Gastroesophageal sphincter (tissue), 4 donors: ENCODE data around the gene ACAP1. TPM values are rescaled to one million over a fixed set of nuclear protein-coding genes. Genes with fewer than 3 reads are reported as not detected.

Source experiments
- ATAC-seq: fragments of 150-250 bp; one replicate; pipeline ENCODE4 v1.9.1; 2016; ENCODE audit warnings: mild to moderate bottlenecking, moderate library complexity
- H3K27ac ChIP-seq, 4 donors: fragments of 200-600 bp; sonication (generic) in 3 of 4; 1 replicate in 3 of 4; 2 replicates in 1 of 4; pipeline ENCODE4 v1.5.1; 2016 to 2019
- H3K27me3 ChIP-seq: fragments of 200-600 bp; sonication (generic); one replicate; pipeline ENCODE4 v1.5.1; 2019
- H3K36me3 ChIP-seq, 2 donors: fragments of 200-600 bp; sonication (generic); one replicate each; pipeline ENCODE4 v1.5.1; 2019; ENCODE audit warnings: control low read depth in 1 of 2
- H3K4me1 ChIP-seq, 3 donors: fragments of 200-600 bp; sonication (generic); 1 replicate in 2 of 3; 2 replicates in 1 of 3; pipeline ENCODE4 v1.5.1; 2016 to 2019; ENCODE audit warnings: control low read depth in 2 of 3
- H3K4me3 ChIP-seq, 2 donors: fragments of 200-600 bp; sonication (generic); one replicate each; pipeline ENCODE4 v1.5.1; 2019; ENCODE audit warnings: mild to moderate bottlenecking in 1 of 2, moderate library complexity in 1 of 2
- H3K9me3 ChIP-seq, 3 donors: fragments of 200-600 bp; sonication (generic); one replicate each; pipeline ENCODE4 v1.5.1; 2017 to 2019; ENCODE audit warnings: control low read depth in 2 of 3
- CTCF ChIP-seq, 4 experiments: fragments of 200-600 bp in 2 of 4; fragments of 450-650 bp in 2 of 4; sonication (generic) in 1 of 4; IDR thresholded peaks; one replicate each; pipeline ENCODE4 v1.5.1; 2017 to 2019; ENCODE audit warnings: antibody characterized with exemption in 4 of 4, mild to moderate bottlenecking in 2 of 4, moderate library complexity in 2 of 4
- EP300 ChIP-seq: sonication (generic); formaldehyde crosslinking; IDR thresholded peaks from one replicate; pipeline ENCODE4 v1.6.1; 2017; ENCODE audit warnings: antibody characterized with exemption, mild to moderate bottlenecking
- POLR2A ChIP-seq, 2 donors: fragments of 450-650 bp; IDR thresholded peaks; one replicate each; pipeline ENCODE4 v1.6.1; 2017; ENCODE audit warnings: antibody characterized with exemption in 2 of 2, mild to moderate bottlenecking in 2 of 2, moderate library complexity in 1 of 2
- POLR2AphosphoS5 ChIP-seq: sonication (generic); formaldehyde crosslinking; IDR thresholded peaks from one replicate; pipeline ENCODE4 v1.6.1; 2017; ENCODE audit warnings: antibody characterized with exemption
- WGBS, 2 donors: methylation state at CpG; one replicate each; pipeline ENCODE4 v1.1.5; 2018; ENCODE audit warnings: low coverage in 1 of 2; 5-methylcytosine and 5-hydroxymethylcytosine counted together
- total RNA-seq, 4 donors: library from RNA; depleted of rRNA; stranded (reverse); fragments of >200 nt; gene quantifications; one replicate each; pipeline ENCODE4 v1.1.0, GENCODE V29; 2016

ACAP1 gene
- total RNA-seq, 4 donors from 2014 or later: 2.0 to 4.6 (median 3.5) TPM

GRCh38 chr17:7383742-7384488 lies 47.6 kb downstream of the ACAP1 start:
- TF ChIP-seq CTCF (IDR thresholded peaks at IDR 0.05) (no peak), POLR2A (IDR thresholded peaks at IDR 0.05) (no peak), EP300 (no peak), POLR2AphosphoS5 (no peak)
- H3K27ac ChIP-seq: peak overlapping the region in 3 of 4 donors; percentile 48 to 73 (median 63)
- H3K4me3 ChIP-seq: peak overlapping the region; percentile 5 to 51
- peaks cover 0 to 28% of the 10 kb centered on the region in 2 donors for H3K36me3 ChIP-seq
- H3K4me1 ChIP-seq: peaks cover 0 to 43% (median 21%) of the 10 kb centered on the region in 3 donors
- no peaks in the 10 kb centered on the region for H3K27me3 ChIP-seq
- no peaks in the 10 kb centered on the region for H3K9me3 ChIP-seq
- no CpG with 5 or more reads among the region's 65 CpGs for WGBS, 2 donors
- peak; percentile 74 for ATAC-seq

- H3K4me3 ChIP-seq: peak overlapping the region in 1 of 2 donors; percentile 51
- peak overlapping the region in 3 of 4 donors; percentile 48 to 73 (median 63) for H3K27ac ChIP-seq
- TF ChIP-seq POLR2A (IDR thresholded peaks at IDR 0.05): no peak
- no peak for TF ChIP-seq CTCF (IDR thresholded peaks at IDR 0.05)
- no peaks in the 10 kb centered on the region for H3K27me3 ChIP-seq
- 82% methylated on average over 4 of the region's 23 CpGs; no CpG with 5 or more reads in 1 of the 2 donors for WGBS, 2 donors
- peaks cover 0 to 34% of the 10 kb centered on the region in 2 donors for H3K36me3 ChIP-seq
- H3K4me1 ChIP-seq: peaks cover 0 to 43% (median 21%) of the 10 kb centered on the region in 3 donors
- H3K9me3 ChIP-seq: no peaks in the 10 kb centered on the region
- ATAC-seq: no peak
Measured at GRCh38 chr17:7384489-7385081, 48.3 kb downstream of the ACAP1 start.

GRCh38 chr17:7388856-7389255 lies 52.5 kb downstream of the ACAP1 start:
- peaks cover 0 to 64% of the 10 kb centered on the region in 2 donors for H3K36me3 ChIP-seq
- no CpG with 5 or more reads among the region's 10 CpGs for WGBS, 2 donors

GRCh38 chr17:7389924-7390910 lies 53.9 kb downstream of the ACAP1 start:
- ATAC-seq: no peak
- Histone ChIP-seq H3K4me3 (no peak overlapping the region), H3K27ac (no peak overlapping the region), H3K36me3 (peaks cover 0 to 64% of the 10 kb centered on the region in 2 donors), H3K4me1 (peaks cover 2 to 31% (median 14%) of the 10 kb centered on the region in 3 donors), H3K9me3 (no peaks in the 10 kb centered on the region), H3K27me3 (no peaks in the 10 kb centered on the region)
- TF ChIP-seq POLR2AphosphoS5 (no peak), POLR2A (IDR thresholded peaks at IDR 0.05) (no peak), CTCF (IDR thresholded peaks at IDR 0.05) (no peak), EP300 (no peak)
- 93% methylated on average over 3 of the region's 19 CpGs; no CpG with 5 or more reads in 1 of the 2 donors for WGBS, 2 donors

More at GRCh38 chr17:7388856-7389255, 52.5 kb downstream of the ACAP1 start:
- no peak for ATAC-seq
- TF ChIP-seq POLR2AphosphoS5 (no peak), CTCF (IDR thresholded peaks at IDR 0.05) (no peak), POLR2A (IDR thresholded peaks at IDR 0.05) (no peak), EP300 (no peak)
- Histone ChIP-seq H3K4me1 (peaks cover 2 to 32% (median 15%) of the 10 kb centered on the region in 3 donors), H3K27ac (no peak overlapping the region), H3K27me3 (no peaks in the 10 kb centered on the region), H3K4me3 (no peak overlapping the region), H3K9me3 (no peaks in the 10 kb centered on the region)
